SKM-1 (cell line): Measurements from ENCODE around the gene SPAG5.

Experiments used
- DNase-seq: peaks from one replicate; lab custom pipeline; 2025; ENCODE audit not compliant: unreplicated experiment; lab: John Stamatoyannopoulos, UW

Gene SPAG5, protein sequence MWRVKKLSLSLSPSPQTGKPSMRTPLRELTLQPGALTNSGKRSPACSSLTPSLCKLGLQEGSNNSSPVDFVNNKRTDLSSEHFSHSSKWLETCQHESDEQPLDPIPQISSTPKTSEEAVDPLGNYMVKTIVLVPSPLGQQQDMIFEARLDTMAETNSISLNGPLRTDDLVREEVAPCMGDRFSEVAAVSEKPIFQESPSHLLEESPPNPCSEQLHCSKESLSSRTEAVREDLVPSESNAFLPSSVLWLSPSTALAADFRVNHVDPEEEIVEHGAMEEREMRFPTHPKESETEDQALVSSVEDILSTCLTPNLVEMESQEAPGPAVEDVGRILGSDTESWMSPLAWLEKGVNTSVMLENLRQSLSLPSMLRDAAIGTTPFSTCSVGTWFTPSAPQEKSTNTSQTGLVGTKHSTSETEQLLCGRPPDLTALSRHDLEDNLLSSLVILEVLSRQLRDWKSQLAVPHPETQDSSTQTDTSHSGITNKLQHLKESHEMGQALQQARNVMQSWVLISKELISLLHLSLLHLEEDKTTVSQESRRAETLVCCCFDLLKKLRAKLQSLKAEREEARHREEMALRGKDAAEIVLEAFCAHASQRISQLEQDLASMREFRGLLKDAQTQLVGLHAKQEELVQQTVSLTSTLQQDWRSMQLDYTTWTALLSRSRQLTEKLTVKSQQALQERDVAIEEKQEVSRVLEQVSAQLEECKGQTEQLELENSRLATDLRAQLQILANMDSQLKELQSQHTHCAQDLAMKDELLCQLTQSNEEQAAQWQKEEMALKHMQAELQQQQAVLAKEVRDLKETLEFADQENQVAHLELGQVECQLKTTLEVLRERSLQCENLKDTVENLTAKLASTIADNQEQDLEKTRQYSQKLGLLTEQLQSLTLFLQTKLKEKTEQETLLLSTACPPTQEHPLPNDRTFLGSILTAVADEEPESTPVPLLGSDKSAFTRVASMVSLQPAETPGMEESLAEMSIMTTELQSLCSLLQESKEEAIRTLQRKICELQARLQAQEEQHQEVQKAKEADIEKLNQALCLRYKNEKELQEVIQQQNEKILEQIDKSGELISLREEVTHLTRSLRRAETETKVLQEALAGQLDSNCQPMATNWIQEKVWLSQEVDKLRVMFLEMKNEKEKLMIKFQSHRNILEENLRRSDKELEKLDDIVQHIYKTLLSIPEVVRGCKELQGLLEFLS

DNA sequence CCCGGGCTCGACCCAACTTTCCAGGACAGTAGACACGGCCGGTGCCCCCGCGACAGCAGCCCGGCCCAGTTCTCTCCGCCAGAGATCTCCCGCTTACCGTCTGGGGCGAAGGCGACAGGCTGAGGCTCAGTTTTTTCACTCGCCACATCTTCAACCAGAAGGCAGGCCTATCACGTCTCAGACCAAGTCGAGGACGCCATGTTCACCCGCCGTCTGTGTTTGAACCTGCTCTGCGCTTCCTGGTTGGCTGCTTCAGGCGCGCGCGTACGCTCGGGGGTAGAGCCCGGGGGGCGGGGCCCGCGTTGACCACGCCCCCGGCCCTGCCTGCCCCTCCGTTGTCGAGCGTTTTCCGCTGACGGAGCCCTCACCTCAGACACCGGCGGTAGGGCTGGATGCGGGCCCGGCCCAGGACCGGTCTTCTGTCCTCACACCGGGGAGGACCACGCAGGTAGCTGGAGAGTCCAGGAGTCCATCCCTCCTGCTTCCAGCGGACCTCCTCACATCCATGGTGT lies at the start of gene SPAG5:
Gene SPAG5 (minus strand): TSS at position 227 of the 512 bp plus-strand sequence. CDS start 79 bp downstream, at position 148.
- DNase-seq = peak; percentile 83

DNA sequence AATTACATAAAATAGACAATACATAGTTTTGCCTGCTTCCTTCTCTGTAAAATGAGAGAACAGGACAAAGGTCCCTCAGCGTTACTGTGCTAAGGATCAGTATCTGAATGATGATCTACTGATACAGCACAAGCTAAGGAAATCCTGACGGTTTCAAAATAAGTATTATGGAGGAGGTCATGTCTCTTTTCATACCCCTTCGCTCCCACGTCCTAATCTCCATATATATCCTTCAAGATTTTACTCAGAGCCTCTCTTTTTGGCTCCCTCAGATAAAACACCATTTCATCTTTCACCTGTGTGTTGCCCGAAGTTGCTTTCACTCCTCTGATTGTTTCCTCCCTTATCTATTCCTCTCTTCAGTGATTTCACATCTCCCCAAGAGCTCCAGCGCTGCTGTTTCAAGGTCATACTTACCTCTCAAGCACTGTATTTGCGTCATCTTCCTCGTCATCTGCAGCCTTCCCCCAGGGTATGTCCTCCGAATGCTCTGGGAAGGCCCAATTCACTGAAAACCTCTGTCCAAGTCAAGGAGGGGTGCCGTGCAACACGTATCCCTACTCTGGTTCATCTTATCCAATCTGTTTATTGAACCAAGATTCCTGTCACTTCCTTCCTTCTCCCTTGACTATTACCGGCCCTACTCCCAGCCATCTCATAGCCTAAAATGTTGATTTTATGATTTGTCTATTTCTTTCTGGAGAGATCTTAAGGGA lies 47.4 kb upstream of the SPAG5 start:
- DNase-seq = no peak

DNA sequence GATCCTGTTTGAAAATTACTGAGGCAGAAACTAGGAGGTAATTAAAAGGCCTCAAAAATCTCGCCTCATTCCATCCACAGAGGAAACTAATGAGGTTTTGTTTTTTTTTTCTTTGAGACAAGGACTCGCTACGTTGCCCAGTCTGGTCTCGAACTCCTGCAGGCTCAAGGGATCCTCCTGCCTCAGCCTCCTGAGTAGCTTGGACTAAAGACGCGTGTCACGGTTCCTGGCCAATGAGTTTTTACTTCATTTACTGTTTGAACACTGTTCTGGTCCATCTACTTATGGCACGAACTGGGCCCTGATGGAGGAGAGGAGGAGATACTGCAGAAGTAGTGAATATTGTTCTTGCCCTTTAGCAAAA lies 46.7 kb upstream of the SPAG5 start:
- DNase-seq = no peak

DNA sequence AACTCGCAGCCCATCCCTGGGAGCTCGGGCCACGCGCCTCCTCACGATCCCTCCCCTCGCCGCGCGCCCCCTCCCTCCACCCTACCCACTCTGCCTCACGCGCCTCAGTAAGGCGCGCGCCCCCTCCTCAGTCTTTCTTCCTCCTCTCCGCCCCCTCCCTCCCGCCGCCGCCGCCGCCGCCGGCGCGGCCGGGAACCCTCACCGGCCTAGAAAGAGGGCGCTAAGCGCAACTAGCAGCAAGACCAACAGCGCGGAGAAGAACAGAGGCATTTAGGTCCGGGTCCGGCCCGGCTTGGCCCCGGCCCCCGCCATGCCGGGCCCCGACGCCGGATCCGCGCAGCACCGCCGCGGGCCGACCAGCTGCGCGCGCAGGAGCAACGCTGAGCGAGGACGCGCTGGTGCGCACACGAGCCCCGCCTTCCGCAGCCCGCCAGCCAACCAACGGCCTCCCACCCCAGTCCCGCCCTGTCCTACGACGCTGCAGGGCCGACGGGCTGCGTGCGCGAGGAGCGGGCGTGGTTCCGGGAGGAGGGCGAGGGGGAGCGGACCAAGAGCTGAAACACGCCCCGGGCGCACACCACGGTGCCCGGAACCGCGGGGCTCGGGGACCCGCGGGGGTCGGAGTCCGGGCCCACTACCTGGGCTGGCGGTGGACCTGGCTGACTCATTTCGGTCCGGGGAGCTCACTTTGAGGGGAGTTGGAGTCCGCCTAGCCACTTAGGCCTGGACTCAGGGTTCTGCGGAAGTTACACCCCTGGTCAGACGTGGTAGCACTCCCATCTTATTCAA lies 46.2 kb upstream of the SPAG5 start, which contains the start of gene BLTP2:
Gene BLTP2 (minus strand): TSS at position 372 of the 789 bp plus-strand sequence. CDS start 102 bp downstream, at position 270.
- DNase-seq = peak; percentile 88

DNA sequence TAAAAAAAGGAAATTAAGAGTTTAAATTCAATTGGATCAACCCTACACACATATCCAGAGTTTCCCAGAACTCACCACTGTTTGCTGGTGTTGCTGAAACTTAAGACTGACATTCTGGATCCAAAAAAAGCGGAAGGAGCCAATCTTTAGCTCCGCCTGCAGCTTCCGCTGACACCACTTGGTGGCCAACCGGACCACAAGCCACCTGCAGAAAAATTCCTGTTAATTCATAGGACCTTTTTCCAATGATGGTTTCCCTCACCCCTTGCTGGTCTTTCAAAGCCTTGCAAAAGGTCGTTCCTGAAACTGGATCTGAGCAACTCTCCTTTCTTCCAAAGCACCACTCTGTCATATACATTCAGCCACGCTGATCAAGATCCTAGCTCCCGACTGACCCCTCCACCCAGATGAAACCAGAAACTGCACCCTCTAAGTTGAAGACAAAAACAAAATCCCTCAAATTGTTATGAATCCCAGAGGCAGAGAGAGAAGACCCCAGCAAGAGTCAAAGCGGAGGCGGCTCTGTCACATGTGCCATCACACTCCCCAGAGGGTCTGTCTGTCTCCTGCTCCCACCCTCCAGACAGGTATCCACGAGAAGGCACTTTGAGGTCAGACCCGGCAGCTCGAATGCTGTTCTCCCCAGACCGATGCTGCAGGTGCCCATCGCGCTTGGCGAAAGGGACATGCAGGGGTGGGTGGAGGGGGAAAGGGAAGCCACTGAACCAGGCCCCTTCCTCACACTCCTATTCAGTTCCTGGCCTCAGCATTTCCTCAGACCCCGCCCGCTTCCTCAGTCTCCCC lies 45.4 kb upstream of the SPAG5 start:
- DNase-seq = peak; percentile 83

DNA sequence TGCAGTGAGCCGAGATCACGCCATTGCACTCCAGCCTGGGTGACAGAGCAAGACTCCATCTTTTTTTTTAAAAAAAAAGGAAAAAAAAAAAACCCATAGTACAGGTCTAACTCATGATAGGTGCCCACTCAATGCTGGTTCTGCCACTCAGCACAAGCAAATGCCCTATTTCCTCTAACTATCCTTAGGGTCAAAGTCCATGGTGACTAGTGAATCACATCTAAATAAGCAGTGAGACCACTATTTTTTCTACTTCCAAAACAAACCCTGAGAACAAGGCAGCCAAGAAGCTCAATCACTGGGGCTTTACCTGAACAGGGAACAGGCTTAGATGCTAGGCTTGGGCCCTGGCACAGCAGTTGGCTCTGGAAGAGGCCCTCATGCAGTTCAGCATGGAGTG lies 42.8 kb upstream of the SPAG5 start:
- no peak for DNase-seq

DNA sequence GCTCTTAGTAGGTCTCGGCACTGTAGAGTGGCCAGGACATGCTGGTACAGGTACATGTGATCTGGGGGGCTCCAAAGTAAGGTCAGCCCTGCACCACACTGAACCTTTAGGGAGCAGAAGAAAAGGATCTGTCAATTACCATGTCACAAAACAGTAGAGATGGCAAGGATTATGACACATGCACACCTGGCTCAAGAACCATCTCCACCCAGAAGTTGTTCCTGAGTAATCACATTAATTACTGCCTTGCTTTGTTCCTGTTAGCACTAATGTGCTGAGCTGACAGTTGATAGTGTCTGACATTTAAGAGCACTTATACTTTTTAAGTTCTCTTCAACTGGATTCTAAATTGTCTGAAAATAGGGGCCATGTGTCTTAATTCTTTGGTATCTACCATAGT lies 36.7 kb upstream of the SPAG5 start:
- no peak for DNase-seq

DNA sequence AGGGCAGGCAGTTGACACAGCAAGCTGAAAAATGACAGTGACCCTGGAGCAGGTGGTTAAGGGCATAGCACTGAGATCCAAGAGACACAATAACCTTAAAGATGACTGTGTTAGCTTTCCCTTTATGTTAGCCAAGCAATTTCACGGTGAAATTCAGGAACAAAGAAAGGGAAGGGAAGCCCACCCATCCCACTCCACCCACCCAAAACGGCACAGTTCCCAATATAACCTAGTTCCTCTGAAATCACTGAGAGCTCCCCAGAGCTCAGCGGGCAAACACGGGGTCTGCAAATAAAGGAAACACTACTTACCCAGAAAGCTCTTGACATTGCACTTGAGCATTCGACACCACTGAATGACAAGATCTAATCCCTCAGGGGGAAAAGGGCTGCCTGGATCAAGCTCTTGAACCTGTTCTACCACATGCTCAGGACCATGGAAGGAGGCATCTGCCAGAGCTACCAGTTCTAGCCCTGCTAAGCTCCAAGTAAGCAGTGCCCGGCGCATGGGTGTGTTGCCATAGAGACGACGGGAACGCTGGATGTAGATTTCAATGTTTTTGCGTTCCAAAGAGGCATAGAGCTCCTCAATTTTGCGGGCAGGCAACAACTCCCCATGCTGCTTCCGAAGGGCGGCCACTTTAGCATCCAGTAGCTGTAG lies 35.5 kb upstream of the SPAG5 start:
- no peak for DNase-seq

DNA sequence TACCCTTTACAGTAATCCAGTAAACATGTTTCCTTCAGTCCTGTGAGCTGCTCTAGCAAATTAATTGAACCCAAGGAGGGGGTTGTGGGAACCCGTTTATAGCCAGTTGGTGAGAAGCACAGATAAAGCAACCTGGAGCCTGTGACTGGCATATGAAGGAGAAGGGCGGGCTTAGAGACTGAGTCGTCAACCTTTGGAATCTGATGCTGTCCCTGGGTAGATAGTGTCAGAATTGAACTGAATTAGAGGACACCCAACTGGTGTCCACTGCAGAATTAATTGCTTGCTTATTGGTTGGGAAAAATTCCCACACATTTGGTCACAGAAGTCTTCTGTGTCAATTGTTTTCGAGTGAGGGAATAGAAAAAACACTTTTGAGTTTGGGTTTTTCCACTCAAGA lies 28.0 kb upstream of the SPAG5 start:
- no peak for DNase-seq

DNA sequence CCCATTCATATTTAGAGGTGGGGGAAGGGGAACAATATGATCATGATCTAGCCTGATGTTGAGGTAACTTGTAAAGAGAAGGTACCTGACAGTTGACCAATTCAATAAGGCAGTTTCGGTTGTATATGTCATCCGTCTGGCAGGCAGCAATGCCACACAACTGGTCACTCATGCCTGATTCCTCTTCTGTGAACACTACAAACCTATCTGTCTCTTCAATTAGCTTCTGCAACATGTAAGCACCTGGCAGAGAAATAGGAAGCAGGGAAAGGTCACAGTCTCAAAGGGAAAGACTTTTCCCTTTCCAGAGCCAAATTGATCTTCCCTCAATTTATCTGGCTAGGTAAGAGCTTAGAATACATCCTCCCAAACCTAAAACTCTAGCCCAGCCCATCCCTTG lies 25.3 kb upstream of the SPAG5 start:
- DNase-seq = no peak

DNA sequence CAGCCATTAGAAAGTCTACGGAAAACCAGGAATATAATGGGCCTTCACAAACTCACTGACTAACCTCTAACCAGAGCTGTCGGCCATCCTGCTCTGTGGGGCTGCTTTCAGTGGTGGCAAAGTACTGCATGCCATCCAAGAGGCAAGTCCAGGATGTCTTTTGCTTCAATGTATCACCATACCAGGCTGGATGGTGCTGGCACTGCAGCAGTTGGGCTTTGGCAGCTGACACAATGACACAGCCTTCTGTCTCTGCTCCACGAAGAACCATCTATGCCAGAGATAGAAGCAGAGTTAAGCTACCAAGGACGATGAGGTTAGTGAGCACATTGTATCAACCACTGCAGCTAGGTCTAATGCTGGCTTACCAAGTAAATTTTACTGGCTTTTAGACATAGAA lies 24.9 kb upstream of the SPAG5 start:
- no peak for DNase-seq

DNA sequence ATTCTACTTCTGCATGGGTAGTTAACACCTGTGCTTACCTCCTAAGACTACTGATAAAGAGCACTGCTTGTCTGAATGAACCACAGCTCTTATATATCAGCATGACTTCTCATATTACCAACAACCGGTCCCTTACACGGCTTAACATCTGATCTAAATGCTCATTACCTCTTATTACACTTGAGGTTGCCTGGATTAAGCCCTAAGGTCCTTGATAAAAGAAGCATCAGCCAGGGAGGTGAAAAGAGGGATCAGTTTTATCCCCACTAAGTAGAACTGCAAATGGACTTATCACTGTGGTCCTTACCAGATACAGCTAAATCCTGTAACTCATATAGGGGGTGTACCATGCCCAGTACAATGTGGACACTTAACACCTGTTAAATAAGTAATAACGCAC lies 23.4 kb upstream of the SPAG5 start:
- DNase-seq = no peak

DNA sequence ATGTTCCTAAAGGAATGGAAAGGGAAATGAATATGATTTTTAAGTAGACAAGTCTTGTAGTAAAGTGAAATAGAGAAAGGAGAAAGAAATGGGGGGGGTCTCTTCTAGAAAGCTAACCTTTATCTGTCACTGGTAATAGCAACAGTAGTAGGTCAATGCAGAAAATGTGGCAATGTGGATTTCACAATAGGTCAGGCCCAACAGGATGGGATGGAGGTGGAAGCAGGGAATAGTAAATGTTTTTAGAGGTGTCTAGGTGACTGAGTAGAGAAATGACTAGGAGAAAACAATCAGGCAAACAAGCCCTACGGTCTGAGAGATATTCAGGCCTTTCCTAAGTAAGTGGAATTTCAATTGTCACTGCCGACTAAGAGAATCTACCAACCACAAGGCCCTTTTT lies 21.2 kb upstream of the SPAG5 start:
- DNase-seq = no peak

DNA sequence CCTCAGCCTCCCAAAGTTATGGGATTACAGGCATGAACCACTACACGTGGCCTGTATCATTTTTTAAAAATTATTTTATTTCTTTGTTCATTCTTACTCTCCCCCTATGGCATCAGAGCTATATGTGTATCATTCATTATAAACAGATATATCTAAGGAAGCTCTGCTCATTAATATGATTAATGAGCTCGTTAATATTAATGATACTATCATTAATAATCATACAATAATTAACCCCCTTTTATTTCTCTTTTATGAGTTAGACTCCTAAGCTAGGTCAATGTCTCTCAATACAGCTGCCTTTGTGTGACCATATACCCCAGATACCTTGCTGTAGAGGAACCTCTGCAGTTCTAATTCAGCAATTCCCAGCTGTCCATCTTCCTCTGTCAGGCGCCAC lies 19.6 kb upstream of the SPAG5 start:
- DNase-seq = no peak

DNA sequence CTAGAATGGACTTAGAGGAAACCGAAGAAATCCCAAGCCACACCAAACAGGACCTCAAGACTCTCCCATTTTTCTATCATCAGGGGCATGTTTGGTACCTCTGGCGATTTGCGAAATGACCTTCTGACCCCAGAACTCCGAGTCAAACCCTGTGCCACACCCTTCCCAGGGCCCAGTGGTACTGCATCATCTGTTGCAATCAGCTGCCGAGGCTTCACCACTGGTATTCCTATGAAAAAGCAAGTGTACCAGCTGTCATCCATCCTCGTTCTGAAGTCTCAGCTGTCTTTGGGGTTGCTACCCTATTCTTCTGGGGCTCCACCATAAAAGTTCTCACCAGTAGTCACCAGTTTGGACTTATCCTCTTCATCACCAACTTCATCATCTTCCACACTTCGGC lies 17.5 kb upstream of the SPAG5 start:
- DNase-seq = no peak

DNA sequence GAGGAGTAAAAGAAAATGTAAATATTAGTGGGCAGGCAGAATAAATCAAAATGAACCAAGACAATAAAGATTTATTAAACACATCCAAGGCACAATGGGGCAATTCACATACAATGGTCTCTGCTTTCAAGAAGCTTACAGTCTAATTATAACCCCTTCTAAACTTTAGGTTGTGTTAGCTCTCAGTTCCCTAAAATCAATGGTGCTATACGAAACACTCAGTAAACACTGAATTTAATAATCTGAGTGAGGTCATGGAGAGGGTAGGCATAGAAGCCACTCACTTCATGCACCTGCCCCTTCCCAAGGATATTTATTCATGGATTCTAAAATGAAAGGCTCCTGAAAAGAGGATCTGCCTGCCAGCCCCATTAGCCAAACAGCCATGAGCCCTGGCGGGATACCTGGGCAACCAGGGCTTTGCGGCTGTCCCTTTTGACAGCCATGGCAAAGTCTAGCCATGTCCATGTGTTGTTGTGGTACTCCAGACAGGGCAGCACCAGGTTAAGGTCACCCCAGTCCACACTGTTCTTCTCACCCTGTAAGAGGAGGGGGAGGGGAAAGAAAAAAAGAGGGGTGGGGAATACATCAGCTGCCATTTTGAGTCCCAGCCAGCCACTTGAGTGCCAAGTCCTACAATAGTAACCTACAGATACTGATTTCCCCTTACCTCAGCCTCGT lies 16.6 kb upstream of the SPAG5 start:
- no peak for DNase-seq

DNA sequence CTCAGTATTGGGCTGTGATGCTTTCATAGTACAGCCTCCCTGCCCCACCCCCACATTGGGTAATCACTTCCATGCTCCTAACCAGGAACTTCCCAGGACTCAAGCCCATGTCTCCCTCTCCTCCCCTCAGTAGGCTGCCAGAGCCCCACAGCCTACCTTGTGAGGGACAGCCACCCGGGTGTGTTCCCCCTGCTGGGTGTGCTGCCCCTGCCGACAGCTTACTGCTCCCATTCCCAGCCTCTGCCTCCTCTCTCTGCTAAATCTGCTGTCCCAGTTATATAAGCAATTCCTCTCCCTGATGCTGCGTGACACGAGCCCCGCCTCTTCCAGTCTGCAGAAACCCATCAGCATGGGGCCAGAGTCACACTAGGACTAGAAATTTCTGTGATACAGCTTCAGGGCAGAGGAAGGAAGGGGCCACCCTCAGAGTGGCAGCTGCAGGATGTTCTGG lies 15.1 kb upstream of the SPAG5 start, which contains the start of gene RSKR:
Gene RSKR (minus strand): TSS at position 255 of the 451 bp plus-strand sequence. CDS start 24 bp downstream, at position 231.
- no peak for DNase-seq
